ENCODE data around the gene TNS2.
"Not testable (repeated sequence)": the region's sequence is repeated elsewhere in the genome, so short reads cannot be mapped to it uniquely, and the experiment has no call there.

Gene TNS2

GRCh38 chr12:53082637-53083175 is 32.8 kb downstream of the TNS2 start:
- no peak for DNase-seq (ENCODE audit: low read depth)
- no peak overlapping the region for H3K4me3 ChIP-seq (ENCODE audit: low read length)
- TF ChIP-seq, protein P1, sequence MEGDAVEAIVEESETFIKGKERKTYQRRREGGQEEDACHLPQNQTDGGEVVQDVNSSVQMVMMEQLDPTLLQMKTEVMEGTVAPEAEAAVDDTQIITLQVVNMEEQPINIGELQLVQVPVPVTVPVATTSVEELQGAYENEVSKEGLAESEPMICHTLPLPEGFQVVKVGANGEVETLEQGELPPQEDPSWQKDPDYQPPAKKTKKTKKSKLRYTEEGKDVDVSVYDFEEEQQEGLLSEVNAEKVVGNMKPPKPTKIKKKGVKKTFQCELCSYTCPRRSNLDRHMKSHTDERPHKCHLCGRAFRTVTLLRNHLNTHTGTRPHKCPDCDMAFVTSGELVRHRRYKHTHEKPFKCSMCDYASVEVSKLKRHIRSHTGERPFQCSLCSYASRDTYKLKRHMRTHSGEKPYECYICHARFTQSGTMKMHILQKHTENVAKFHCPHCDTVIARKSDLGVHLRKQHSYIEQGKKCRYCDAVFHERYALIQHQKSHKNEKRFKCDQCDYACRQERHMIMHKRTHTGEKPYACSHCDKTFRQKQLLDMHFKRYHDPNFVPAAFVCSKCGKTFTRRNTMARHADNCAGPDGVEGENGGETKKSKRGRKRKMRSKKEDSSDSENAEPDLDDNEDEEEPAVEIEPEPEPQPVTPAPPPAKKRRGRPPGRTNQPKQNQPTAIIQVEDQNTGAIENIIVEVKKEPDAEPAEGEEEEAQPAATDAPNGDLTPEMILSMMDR (conservative IDR thresholded peaks at IDR 0.05; ENCODE audit: low read length) = no peak

DNA sequence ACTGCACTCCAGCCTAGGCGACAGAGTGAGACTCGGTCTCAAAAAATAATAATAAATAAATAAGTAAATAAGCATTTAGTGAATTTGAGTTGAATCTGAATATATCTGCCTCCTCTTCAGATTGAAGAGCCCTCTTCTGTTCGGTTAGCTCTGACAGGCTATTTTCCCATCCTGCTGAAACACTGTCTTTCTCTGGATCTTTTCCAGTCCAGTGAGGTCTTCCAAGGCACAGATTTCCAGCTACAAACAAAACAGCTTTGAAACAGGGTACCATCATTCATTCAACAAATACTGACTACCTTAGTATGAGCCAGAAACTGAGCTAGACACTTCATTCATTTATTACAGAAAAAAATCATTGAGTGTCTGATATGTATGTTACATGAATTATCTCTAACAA is 36.5 kb downstream of the TNS2 start:
- TF ChIP-seq, protein P1 (conservative IDR thresholded peaks at IDR 0.05; ENCODE audit: low read length) = no peak
- no peak overlapping the region for H3K4me3 ChIP-seq (ENCODE audit: low read length)
- no peak for DNase-seq (ENCODE audit: low read depth)

GRCh38 chr12:53090105-53090504 is 40.2 kb downstream of the TNS2 start:
- no peak for DNase-seq (ENCODE audit: low read depth)
- no peak overlapping the region for H3K4me3 ChIP-seq (ENCODE audit: low read length)
- TF ChIP-seq, protein P1 (conservative IDR thresholded peaks at IDR 0.05; ENCODE audit: low read length) = no peak

DNA sequence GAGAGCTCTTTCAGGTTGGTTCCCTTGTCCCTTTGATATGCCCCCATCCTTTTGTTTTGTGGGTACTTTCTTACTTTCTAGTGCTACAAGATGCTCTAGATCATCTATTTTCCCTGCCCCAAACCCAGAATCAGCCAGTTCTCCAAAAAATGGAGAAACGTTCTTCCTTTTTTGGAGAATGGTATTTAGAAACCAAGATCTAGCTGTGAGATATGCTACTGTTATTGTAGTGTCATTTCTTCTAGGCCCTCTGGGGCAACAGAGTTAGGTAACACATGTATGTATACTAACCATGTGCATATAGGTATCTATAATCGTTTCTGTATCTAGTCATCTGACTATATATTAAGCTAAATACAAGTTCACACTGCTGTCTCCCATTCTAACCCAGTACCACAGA is 40.7 kb downstream of the TNS2 start:
- TF ChIP-seq, protein P1 (conservative IDR thresholded peaks at IDR 0.05; ENCODE audit: low read length) = no peak
- no peak overlapping the region for H3K4me3 ChIP-seq (ENCODE audit: low read length)
- DNase-seq (ENCODE audit: low read depth) = no peak

DNA sequence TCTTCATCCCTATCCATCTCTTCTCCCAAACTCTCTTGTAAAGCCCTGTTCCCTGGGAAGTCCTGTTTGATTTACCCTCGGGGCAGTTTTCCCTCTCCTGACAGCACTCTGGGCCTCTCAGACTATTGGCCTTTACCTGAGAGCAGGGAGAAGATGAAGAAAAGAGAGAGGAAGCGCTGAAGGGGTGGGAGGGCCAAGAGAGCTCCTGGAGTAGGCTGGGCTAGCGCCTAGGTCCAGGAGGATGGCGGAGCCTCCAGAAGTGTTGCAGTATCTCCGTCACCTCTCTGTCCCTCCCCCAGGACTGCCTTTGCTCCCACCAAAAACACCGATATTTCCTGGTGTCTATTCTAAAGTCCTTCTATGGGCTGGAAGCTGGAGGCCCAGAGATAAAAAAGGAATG is 41.9 kb downstream of the TNS2 start:
- no peak for DNase-seq (ENCODE audit: low read depth)
- TF ChIP-seq, protein P1 (conservative IDR thresholded peaks at IDR 0.05; ENCODE audit: low read length) = no peak

GRCh38 chr12:53093777-53094393 is 44.0 kb downstream of the TNS2 start:
- TF ChIP-seq, protein P1 (conservative IDR thresholded peaks at IDR 0.05; ENCODE audit: low read length) = no peak
- no peak for DNase-seq (ENCODE audit: low read depth)
- H3K4me3 ChIP-seq (ENCODE audit: low read length) = no peak overlapping the region

More for the DNA sequence above, 41.9 kb downstream of the TNS2 start:
- no peak overlapping the region for H3K4me3 ChIP-seq (ENCODE audit: low read length)

- H3K4me3 ChIP-seq (ENCODE audit: low read length) = no peak overlapping the region
- DNase-seq (ENCODE audit: low read depth) = no peak
- TF ChIP-seq, protein P1 (conservative IDR thresholded peaks at IDR 0.05; ENCODE audit: low read length) = no peak
Measured at GRCh38 chr12:53094394-53094787, 44.5 kb downstream of the TNS2 start.

- DNase-seq (ENCODE audit: low read depth); H3K4me3 ChIP-seq (ENCODE audit: low read length): not testable (repeated sequence)
Measured at GRCh38 chr12:53094796-53095595, 45.1 kb downstream of the TNS2 start.

DNA sequence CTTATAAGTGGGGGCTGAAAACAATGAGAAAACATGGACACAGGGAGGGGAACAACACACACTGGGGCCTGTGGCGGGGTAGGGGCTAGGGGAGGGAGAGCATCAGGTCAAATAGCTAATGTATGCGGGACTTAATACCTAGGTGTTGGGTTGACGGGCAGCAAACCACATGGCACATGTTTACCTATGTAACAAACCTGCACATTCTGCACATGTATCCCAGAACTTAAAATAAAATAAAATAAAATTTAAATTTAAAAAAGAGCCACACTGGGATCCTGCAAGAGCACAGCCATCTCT is 45.7 kb downstream of the TNS2 start:
- not testable (repeated sequence) for H3K4me3 ChIP-seq (ENCODE audit: low read length); DNase-seq (ENCODE audit: low read depth)

Measured in AG10803 (cell line).